T47D (cell line): ENCODE results near the gene CCL27.

Source experiments
- DNase-seq, 2 experiments: peaks; one replicate each; pipeline versions ENCODE4 v3.0.0 to v3.0.0-alpha.2; 2011 to 2012; ENCODE audit warnings: low read depth in 1 of 2, low spot score in 1 of 2
- JUND ChIP-seq: IDR thresholded peaks from 2 replicates; pipeline ENCODE4 v1.6.1; 2012; ENCODE audit warnings: low read depth
- in situ Hi-C: cut with HindIII; loops from 2 replicates; pipeline ENCODE4 v1.10.0; 2016; ENCODE audit warnings: low sequenced_read_pairs, low pct_unique_long_range_greater_than_20kb

Gene CCL27

GRCh38 chr9:34638138-34638445 is 24.4 kb downstream of the CCL27 start:
- no peak for DNase-seq
- no peak for TF ChIP-seq JUND
- in situ Hi-C loops, result no loop called here

GRCh38 chr9:34637356-34638137 is 24.9 kb downstream of the CCL27 start, which contains the start of gene SIGMAR1:
TSS of gene SIGMAR1 (minus strand) at chr9:34637787. CDS start at chr9:34637697, 90 bp downstream.
- TF ChIP-seq JUND, result no peak
- in situ Hi-C loops, result no loop called here
- DNase-seq, result peak; percentile 69 to 93

- no peak for DNase-seq
- in situ Hi-C loops, result no loop called here
- no peak for TF ChIP-seq JUND
These were observed 25.6 kb downstream of the CCL27 start for GRCh38 chr9:34636791-34637355.

GRCh38 chr9:34635556-34635955 is 26.9 kb downstream of the CCL27 start:
- in situ Hi-C loops, result no loop called here
- no peak for TF ChIP-seq JUND
- DNase-seq, result no peak

- DNase-seq, result no peak
- no peak for TF ChIP-seq JUND
- in situ Hi-C loops, result no loop called here
These were observed 27.8 kb downstream of the CCL27 start for GRCh38 chr9:34634551-34635248.

- in situ Hi-C loops, result no loop called here
- no peak for TF ChIP-seq JUND
- DNase-seq, result peak; percentile 70 to 82
These were observed 28.5 kb downstream of the CCL27 start for GRCh38 chr9:34633851-34634550.

- TF ChIP-seq JUND, result no peak
- DNase-seq, result no peak
- in situ Hi-C loops, result no loop called here
These were observed 29.3 kb downstream of the CCL27 start for GRCh38 chr9:34633166-34633565.

- TF ChIP-seq JUND, result no peak
- peak in 1 of 2 experiments; percentile 28 for DNase-seq
- in situ Hi-C loops, result no loop called here
These were observed 31.9 kb downstream of the CCL27 start for GRCh38 chr9:34630402-34631154.

GRCh38 chr9:34629491-34629808 is 33.0 kb downstream of the CCL27 start:
- no peak for TF ChIP-seq JUND
- no peak for DNase-seq
- in situ Hi-C loops, result no loop called here

GRCh38 chr9:34628656-34629490 is 33.6 kb downstream of the CCL27 start, which contains the start of gene ARID3C:
TSS of gene ARID3C (minus strand) at chr9:34629066. CDS start at chr9:34628014, 1,052 bp downstream.
- in situ Hi-C loops, result no loop called here
- DNase-seq, result peak; percentile 57 to 58
- TF ChIP-seq JUND, result no peak
